ENCODE measurements around the gene NDST3.
"Not testable (repeated sequence)": the region's sequence is repeated elsewhere in the genome, so short reads cannot be mapped to it uniquely, and the experiment has no call there.

NDST3 gene

GRCh38 chr4:118278473-118279274 is 244.4 kb downstream of the NDST3 start:
- peak; percentile 98 for DNase-seq

- DNase-seq: no peak
Measured at GRCh38 chr4:118279328-118279727, 245.0 kb downstream of the NDST3 start.

- DNase-seq: no peak
Measured at GRCh38 chr4:118279920-118280432, 245.7 kb downstream of the NDST3 start.

- peak; percentile 34 for DNase-seq
Measured at GRCh38 chr4:118280501-118281218, 246.4 kb downstream of the NDST3 start.

- DNase-seq: peak; percentile 24
Measured at GRCh38 chr4:118281611-118282442, 247.5 kb downstream of the NDST3 start.

- DNase-seq: no peak
Measured at GRCh38 chr4:118282692-118283091, 248.4 kb downstream of the NDST3 start.

GRCh38 chr4:118284169-118284568 is 249.9 kb downstream of the NDST3 start:
- DNase-seq: no peak

- DNase-seq: no peak
Measured at GRCh38 chr4:118285931-118286330, 251.6 kb downstream of the NDST3 start.

- DNase-seq: no peak
Measured at GRCh38 chr4:118286685-118287084, 252.4 kb downstream of the NDST3 start.

GRCh38 chr4:118287711-118288451 is 253.6 kb downstream of the NDST3 start:
- DNase-seq: no peak

- DNase-seq: no peak
Measured at GRCh38 chr4:118289794-118290193, 255.5 kb downstream of the NDST3 start.

- DNase-seq: no peak
Measured at GRCh38 chr4:118290951-118291350, 256.7 kb downstream of the NDST3 start.

GRCh38 chr4:118296729-118297128 is 262.4 kb downstream of the NDST3 start:
- DNase-seq: no peak

GRCh38 chr4:118299619-118300018 is 265.3 kb downstream of the NDST3 start:
- DNase-seq: not testable (repeated sequence)

- no peak for DNase-seq
Measured at GRCh38 chr4:118307643-118308042, 273.4 kb downstream of the NDST3 start.
